HG02610 (cell line): ENCODE results near the gene SLMAP.
"Not testable (repeated sequence)": the region's sequence is repeated elsewhere in the genome, so short reads cannot be mapped to it uniquely, and the experiment has no call there.

Source experiments
- ATAC-seq: cut with Tn5 transposase; IDR thresholded peaks from one replicate; pipeline ENCODE4 v1.9.1; 2021; ENCODE audit warnings: mild to moderate bottlenecking, moderate library complexity; ENCODE audit not compliant: unreplicated experiment

The SLMAP gene

DNA sequence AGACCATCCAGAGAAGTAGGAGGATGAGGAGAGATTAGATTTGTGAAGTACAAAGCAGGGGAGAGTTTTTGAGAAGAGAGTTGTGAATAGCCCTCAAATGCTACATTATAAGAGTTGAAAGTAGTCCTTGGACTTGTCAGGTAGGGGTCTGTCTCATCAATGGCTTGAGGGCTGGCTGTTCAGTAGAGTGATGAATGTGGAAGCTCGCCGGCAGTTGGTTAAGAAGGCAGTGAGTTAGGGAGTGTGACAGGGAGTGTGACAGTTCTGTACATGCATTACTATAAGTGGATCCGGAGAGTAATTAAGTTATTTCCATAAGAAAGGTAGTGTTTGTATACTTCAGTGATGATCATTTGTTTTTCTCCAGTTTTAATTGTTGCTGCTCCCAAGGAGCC lies 32.5 kb downstream of the SLMAP start:
- ATAC-seq: no peak

- ATAC-seq: no peak
Observed at GRCh38 chr3:57791245-57791644, 35.1 kb downstream of the SLMAP start.

DNA sequence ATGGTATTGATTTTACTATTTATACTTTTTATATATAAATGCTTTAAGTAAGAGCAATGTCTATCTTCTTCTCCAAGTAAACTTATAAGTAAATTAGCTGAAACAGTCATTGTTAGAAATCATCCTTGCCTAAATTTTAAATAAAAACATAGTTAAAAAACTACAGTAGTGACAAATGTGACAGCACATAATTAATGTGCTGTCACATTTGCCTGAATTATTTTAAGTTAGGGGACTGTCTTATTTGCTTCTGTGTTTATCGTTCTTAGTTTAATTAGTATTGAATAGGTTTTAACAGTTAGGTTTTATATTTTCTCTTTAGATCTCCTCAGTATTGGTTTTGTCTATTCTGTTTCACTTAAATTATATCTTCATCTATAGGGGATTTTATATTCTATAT lies 36.1 kb downstream of the SLMAP start:
- ATAC-seq: no peak

- ATAC-seq: no peak
Observed at GRCh38 chr3:57793737-57794187, 37.7 kb downstream of the SLMAP start.

DNA sequence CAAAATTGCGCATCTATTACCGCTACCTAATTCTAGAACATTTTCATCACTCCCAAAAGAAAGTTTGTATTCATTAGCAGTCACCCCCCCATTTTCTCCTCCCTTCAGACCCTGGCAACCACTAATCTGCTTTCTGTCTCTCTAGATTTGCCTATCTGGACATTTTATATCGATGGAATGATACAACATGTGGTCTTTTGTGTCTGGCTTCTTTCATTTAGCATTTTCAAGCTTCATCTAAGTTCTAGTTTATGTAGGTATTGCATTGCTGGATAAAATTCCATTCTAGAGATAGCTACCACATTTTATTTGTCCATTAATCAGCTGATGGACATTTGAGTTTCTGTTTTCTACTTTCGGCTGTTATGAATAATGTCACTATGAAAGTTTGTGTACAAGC lies 38.4 kb downstream of the SLMAP start:
- ATAC-seq: no peak

DNA sequence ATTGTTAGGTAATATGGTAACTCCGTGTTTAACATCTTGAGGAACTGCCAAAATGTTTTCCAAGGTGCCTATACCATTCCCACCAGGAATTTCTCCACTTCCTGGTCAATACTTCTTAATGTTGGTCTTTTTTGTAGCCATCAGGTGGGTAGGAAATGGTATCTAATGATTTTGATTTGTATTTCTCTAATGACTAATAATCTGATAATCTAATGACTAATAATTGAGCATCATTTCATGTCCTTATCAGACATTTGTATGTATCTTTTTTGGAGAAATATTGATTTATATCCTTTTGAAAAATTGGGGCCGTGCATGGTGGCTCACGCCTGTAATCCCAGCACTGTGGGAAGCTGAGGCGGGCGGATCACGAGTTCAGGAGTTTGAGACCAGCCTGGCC lies 38.8 kb downstream of the SLMAP start:
- ATAC-seq: no peak

DNA sequence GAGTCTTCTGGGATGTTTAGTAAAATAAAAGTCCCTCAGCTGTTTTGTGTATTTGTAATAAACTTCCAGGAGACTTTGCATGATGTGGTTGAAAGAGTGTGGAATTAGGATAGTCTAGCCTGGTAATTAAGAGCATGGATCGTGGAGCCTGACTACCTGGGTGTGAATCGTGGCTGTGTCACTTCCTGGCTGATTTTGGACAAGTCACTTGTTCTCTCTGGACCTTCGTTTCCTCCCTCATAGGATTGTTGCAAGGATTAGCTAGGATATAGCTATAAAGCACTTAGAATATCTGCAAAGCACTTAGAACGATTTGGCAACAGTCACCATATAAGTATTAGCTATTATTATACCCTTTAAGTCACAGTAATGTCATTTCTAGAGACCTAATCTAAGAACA lies 40.2 kb downstream of the SLMAP start:
- no peak for ATAC-seq

- ATAC-seq: no peak
Observed at GRCh38 chr3:57797701-57798487, 41.8 kb downstream of the SLMAP start.

DNA sequence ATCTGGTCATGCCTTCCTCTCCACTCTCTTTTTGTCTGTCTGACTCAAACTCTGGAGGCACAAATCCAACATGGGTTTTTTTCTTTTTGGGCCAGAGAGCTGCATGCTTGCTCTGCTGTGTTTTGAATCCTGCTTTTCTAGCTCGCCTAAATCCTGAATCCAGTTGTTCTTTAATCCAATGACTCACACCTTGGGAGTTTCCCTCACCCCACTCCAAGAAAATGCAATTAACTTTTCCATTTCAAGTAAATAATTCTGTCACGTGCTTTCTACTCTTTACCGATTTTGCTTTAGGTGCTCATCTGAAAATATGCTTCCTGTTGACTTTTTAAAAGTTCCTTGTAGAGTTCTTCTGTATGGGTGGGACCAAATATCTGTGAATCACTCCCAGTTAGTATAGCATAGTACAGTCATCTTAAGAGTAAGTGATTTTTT lies 47.6 kb downstream of the SLMAP start:
- no peak for ATAC-seq

DNA sequence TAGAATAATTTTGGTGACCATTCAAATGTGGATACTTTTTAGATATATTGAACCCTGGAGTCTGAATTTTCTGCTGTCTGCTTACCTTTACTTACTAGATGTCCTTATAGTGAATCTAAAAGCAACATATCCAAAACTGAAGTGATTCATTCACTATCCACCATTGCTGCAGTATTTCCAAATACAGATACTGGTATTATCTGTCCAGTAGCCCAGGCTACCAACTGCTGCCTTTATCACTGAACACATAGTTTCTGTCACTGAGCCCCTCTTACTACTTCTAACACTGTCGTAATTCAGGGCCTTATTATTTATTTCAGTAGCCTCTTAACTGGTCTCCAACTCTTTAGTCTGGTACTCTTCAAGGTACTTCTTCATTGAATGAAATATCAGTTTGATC lies 49.2 kb downstream of the SLMAP start:
- no peak for ATAC-seq

DNA sequence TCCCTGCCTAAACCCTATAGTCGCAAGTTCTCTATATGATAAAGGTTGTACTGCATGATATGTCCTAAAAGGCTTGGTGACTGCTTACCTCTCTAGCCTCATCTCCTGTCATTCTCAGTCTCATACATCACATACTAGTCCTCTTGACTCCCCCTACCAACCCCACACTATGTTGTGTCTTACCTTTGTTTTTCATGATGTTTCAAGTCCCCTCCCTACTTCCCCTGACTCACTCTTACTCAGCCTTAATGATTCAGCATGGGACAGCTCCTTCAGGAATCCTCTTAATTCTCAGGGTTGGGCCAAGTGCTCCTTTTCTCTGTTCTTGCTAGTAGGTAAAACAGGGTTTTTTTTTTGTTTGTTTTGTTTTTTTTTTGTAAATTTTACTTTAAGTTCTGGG lies 49.6 kb downstream of the SLMAP start:
- ATAC-seq: no peak

DNA sequence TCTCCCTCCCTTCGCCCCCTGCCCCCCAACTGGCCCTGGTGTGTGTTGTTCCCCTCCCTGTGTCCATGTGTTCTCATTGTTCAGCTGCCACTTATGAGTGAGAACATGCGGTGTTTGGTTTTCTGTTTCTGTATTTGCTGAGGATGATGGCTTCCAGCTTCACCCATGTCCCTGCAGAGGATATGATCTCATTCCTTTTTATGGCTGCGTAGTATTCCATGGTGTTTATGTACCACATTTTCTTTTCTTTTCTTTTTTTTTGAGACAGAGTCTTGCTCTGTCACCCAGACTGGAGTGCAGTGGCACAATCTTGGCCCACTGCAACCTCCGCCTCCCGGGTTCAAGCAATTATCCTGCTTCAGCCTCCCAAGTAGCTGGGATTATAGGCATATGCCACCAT lies 50.1 kb downstream of the SLMAP start:
- ATAC-seq: not testable (repeated sequence)

GRCh38 chr3:57808961-57809608 lies 53.0 kb downstream of the SLMAP start:
- no peak for ATAC-seq

GRCh38 chr3:57809609-57809968 lies 53.5 kb downstream of the SLMAP start:
- no peak for ATAC-seq

- ATAC-seq: no peak
Observed at GRCh38 chr3:57810048-57810447, 53.9 kb downstream of the SLMAP start.

GRCh38 chr3:57810471-57811137 lies 54.5 kb downstream of the SLMAP start:
- no peak for ATAC-seq

- no peak for ATAC-seq
Observed at GRCh38 chr3:57815036-57815435, 58.9 kb downstream of the SLMAP start.

DNA sequence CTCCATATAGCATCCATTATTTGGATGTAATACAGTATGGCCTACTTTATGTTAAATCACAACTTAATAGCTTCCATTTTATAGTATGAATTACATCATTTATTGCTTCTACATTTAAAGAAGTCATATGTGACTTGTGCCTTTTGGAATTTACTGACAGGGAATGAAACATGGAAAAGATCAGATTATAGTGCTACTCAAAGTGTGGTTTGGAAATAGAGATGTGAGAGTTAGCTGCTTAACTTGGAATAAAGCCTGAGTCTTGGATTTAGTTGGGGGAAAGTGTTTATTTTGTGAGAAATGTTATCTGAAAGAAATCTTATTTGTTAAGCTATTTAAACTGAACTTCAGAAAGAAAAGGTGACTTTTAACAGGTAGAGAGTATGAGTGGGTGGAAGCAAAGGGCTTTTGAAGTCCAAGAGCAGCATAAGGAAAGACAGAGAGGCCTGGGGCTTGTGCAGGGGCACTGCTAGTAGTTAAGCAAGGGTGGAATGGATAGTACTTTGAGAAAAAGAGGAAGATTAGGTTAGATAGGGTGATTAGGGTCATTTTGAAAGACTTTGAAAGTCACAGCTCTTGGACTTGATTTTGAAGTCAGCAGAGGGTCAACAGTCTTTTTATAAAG lies 60.5 kb downstream of the SLMAP start:
- ATAC-seq: no peak

DNA sequence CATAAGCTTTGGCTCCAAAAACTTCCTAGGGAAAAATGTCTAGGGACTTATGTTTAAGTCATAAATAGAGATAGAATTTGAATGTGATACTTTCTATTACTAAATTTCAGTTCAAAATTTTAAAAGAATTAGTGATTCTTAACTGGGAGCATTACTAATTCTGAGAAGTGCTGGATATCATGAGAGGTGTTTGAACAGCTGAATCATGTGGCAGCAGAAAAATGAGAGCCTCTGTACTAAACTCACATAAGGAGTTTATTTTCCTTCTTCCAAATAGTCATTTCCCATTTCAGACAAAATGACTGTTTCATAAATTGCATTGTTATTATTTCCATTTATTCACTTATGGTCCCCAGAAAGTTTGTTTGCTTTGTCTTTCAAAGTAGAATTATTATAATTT lies 62.7 kb downstream of the SLMAP start:
- no peak for ATAC-seq

GRCh38 chr3:57820479-57820878 lies 64.4 kb downstream of the SLMAP start:
- ATAC-seq: no peak

GRCh38 chr3:57821765-57822164 lies 65.7 kb downstream of the SLMAP start:
- ATAC-seq: no peak

- ATAC-seq: no peak
Observed at GRCh38 chr3:57822686-57823085, 66.6 kb downstream of the SLMAP start.
